NOMO-1 treated with DMSO at 0.1 percent for 48 hours (cell line): ENCODE results near the gene FITM1.

Source experiments
- DNase-seq: peaks from one replicate; lab custom pipeline; 2025; ENCODE audit not compliant: unreplicated experiment; lab: John Stamatoyannopoulos, UW

FITM1 gene

GRCh38 chr14:24156840-24157239, 26.4 kb downstream of the FITM1 start:
- no peak for DNase-seq

GRCh38 chr14:24157331-24157730, 26.9 kb downstream of the FITM1 start:
- DNase-seq: no peak

- no peak for DNase-seq
Measured at GRCh38 chr14:24159777-24160498, 29.5 kb downstream of the FITM1 start.

GRCh38 chr14:24160499-24160849, 30.0 kb downstream of the FITM1 start:
- DNase-seq: no peak

GRCh38 chr14:24160850-24161804, 30.7 kb downstream of the FITM1 start, which contains the start of gene IRF9:
IRF9 (plus strand) TSS chr14:24161265; CDS start chr14:24162145, 880 bp downstream.
- peak; percentile 98 for DNase-seq

GRCh38 chr14:24162093-24162492, 31.6 kb downstream of the FITM1 start:
- DNase-seq: no peak

GRCh38 chr14:24164518-24164991, 34.1 kb downstream of the FITM1 start:
- DNase-seq: no peak

GRCh38 chr14:24165785-24166184, 35.3 kb downstream of the FITM1 start:
- DNase-seq: no peak

GRCh38 chr14:24167469-24168114, 37.1 kb downstream of the FITM1 start:
- DNase-seq: no peak

- no peak for DNase-seq
Measured at GRCh38 chr14:24171422-24172260, 41.2 kb downstream of the FITM1 start, which contains the start of gene REC8. REC8 (plus strand) TSS chr14:24172080; CDS start chr14:24172553, 473 bp downstream.

- no peak for DNase-seq
Measured at GRCh38 chr14:24172261-24172860, 41.9 kb downstream of the FITM1 start.

GRCh38 chr14:24172871-24173281, 42.4 kb downstream of the FITM1 start:
- DNase-seq: no peak

- DNase-seq: no peak
Measured at GRCh38 chr14:24176599-24176998, 46.1 kb downstream of the FITM1 start.

GRCh38 chr14:24177041-24177825, 46.8 kb downstream of the FITM1 start:
- DNase-seq: no peak

GRCh38 chr14:24177891-24178290, 47.4 kb downstream of the FITM1 start:
- DNase-seq: no peak

GRCh38 chr14:24178399-24179178, 48.1 kb downstream of the FITM1 start:
- DNase-seq: no peak

- no peak for DNase-seq
Measured at GRCh38 chr14:24179294-24179960, 49.0 kb downstream of the FITM1 start.
